ENCODE measurements around the gene TMA7.

Gene TMA7

DNA sequence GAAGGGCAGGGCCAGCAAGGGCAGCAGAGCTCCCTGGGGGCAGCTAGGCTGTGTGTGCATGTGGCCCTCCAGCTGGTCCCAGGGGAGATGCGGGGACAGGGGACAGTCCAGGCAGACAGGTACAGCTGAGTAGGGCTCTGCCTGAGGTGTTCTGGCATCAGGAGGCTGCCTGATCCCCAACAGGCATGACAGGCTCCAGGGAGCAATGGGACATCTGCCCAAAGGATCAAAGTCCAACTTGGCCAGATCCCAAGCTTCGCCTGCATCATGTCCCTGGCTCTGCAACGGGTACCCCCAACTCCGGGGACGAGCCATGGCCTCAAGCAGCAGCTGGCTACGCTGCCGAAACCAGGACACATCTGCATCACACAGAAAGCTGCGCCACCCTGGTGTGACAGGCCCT lies 28.3 kb downstream of the TMA7 start:
- H3K36me3 ChIP-seq (replicated peaks; ENCODE audit: insufficient read depth, low read length): no peaks in the 10 kb centered on the region
- H3K4me3 ChIP-seq (ENCODE audit: low read length): no peak overlapping the region
- H3F3A ChIP-seq (ENCODE audit: insufficient read depth, low read length): peaks cover 7% of the 10 kb centered on the region; the same call in 1 of the 2 replicates
- no peaks in the 10 kb centered on the region for H3K9me2 ChIP-seq (replicated peaks; ENCODE audit: insufficient read depth, low read length)
- H3K27ac ChIP-seq (ENCODE audit: low read length): peak overlapping the region; percentile 11; the same call in 1 of the 2 replicates
- no peaks in the 10 kb centered on the region for H4K20me1 ChIP-seq (ENCODE audit: insufficient read depth, low read length)
- no peak for DNase-seq
- TF ChIP-seq EZH2 (optimal IDR thresholded peaks at IDR 0.05; ENCODE audit: low read depth, low read length) (no peak), EZH2phosphoT487 (IDR thresholded peaks at IDR 0.05; ENCODE audit: low read length) (no peak)
- TF ChIP-seq, protein P1, sequence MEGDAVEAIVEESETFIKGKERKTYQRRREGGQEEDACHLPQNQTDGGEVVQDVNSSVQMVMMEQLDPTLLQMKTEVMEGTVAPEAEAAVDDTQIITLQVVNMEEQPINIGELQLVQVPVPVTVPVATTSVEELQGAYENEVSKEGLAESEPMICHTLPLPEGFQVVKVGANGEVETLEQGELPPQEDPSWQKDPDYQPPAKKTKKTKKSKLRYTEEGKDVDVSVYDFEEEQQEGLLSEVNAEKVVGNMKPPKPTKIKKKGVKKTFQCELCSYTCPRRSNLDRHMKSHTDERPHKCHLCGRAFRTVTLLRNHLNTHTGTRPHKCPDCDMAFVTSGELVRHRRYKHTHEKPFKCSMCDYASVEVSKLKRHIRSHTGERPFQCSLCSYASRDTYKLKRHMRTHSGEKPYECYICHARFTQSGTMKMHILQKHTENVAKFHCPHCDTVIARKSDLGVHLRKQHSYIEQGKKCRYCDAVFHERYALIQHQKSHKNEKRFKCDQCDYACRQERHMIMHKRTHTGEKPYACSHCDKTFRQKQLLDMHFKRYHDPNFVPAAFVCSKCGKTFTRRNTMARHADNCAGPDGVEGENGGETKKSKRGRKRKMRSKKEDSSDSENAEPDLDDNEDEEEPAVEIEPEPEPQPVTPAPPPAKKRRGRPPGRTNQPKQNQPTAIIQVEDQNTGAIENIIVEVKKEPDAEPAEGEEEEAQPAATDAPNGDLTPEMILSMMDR (IDR thresholded peaks at IDR 0.05; ENCODE audit: low read length): no peak
- H3K9ac ChIP-seq (ENCODE audit: low read length): no peak overlapping the region
- H3K4me2 ChIP-seq (ENCODE audit: low read depth, low read length): no peak overlapping the region; the same call in 1 of the 2 replicates
- H3K9me3 ChIP-seq (replicated peaks; ENCODE audit: insufficient read depth, low read length): no peaks in the 10 kb centered on the region
- H3K27me3 ChIP-seq (replicated peaks; ENCODE audit: insufficient read depth, low read length): no peaks in the 10 kb centered on the region
- peaks cover 23% of the 10 kb centered on the region for H3K4me1 ChIP-seq (ENCODE audit: low read length)
- peaks cover 63% of the 10 kb centered on the region for H3K79me2 ChIP-seq (ENCODE audit: low read length)
- no peak overlapping the region for H2AFZ ChIP-seq (ENCODE audit: low read length)

- H3K27ac ChIP-seq (ENCODE audit: low read length): no peak overlapping the region
Measured at GRCh38 chr3:48469046-48469915, 29.2 kb downstream of the TMA7 start.

DNA sequence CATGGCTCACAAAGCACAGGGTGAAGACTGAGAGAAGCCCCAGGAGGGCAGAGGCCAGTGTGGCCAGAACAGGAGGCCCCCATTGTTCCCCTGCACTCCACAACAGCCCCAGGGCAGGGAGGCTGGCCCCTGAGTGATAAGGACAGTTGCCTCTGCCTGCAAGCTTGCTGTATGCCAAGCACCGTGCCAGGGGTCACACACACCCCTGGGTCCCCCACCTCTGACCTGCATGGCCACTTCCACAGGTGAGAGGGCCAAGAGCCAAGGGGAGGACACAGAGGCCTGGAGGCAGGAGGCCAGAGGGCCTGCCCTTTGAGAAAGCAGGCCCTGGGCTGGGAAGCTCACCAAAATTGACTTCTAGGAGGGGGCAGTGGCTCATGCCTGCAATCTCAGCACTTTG lies 30.2 kb downstream of the TMA7 start:
- H3K27ac ChIP-seq (ENCODE audit: low read length): no peak overlapping the region
- H3K9me3 ChIP-seq (replicated peaks; ENCODE audit: insufficient read depth, low read length): no peaks in the 10 kb centered on the region
- peaks cover 63% of the 10 kb centered on the region for H3K79me2 ChIP-seq (ENCODE audit: low read length)
- H3K4me2 ChIP-seq (ENCODE audit: low read depth, low read length): no peak overlapping the region
- H3K4me3 ChIP-seq (ENCODE audit: low read length): no peak overlapping the region
- H4K20me1 ChIP-seq (ENCODE audit: insufficient read depth, low read length): no peaks in the 10 kb centered on the region
- no peaks in the 10 kb centered on the region for H3K36me3 ChIP-seq (replicated peaks; ENCODE audit: insufficient read depth, low read length)
- no peak overlapping the region for H3K9ac ChIP-seq (ENCODE audit: low read length)
- no peak for DNase-seq
- no peak for TF ChIP-seq EZH2 (optimal IDR thresholded peaks at IDR 0.05; ENCODE audit: low read depth, low read length)
- TF ChIP-seq EZH2phosphoT487 (IDR thresholded peaks at IDR 0.05; ENCODE audit: low read length): no peak
- TF ChIP-seq, protein P1 (IDR thresholded peaks at IDR 0.05; ENCODE audit: low read length): no peak
- peaks cover 7% of the 10 kb centered on the region; the same call in 1 of the 2 replicates for H3F3A ChIP-seq (ENCODE audit: insufficient read depth, low read length)
- H2AFZ ChIP-seq (ENCODE audit: low read length): no peak overlapping the region
- no peaks in the 10 kb centered on the region for H3K9me2 ChIP-seq (replicated peaks; ENCODE audit: insufficient read depth, low read length)
- peaks cover 27% of the 10 kb centered on the region for H3K4me1 ChIP-seq (ENCODE audit: low read length)
- no peaks in the 10 kb centered on the region for H3K27me3 ChIP-seq (replicated peaks; ENCODE audit: insufficient read depth, low read length)

More at GRCh38 chr3:48469046-48469915, 29.2 kb downstream of the TMA7 start:
- H3K9me3 ChIP-seq (replicated peaks; ENCODE audit: insufficient read depth, low read length): no peaks in the 10 kb centered on the region
- DNase-seq: no peak
- peaks cover 7% of the 10 kb centered on the region; the same call in 1 of the 2 replicates for H3F3A ChIP-seq (ENCODE audit: insufficient read depth, low read length)
- H3K9ac ChIP-seq (ENCODE audit: low read length): no peak overlapping the region
- no peaks in the 10 kb centered on the region for H3K36me3 ChIP-seq (replicated peaks; ENCODE audit: insufficient read depth, low read length)
- H3K4me2 ChIP-seq (ENCODE audit: low read depth, low read length): no peak overlapping the region
- TF ChIP-seq EZH2 (optimal IDR thresholded peaks at IDR 0.05; ENCODE audit: low read depth, low read length) (no peak), EZH2phosphoT487 (IDR thresholded peaks at IDR 0.05; ENCODE audit: low read length) (no peak)
- TF ChIP-seq, protein P1 (IDR thresholded peaks at IDR 0.05; ENCODE audit: low read length): no peak
- H4K20me1 ChIP-seq (ENCODE audit: insufficient read depth, low read length): no peaks in the 10 kb centered on the region
- no peak overlapping the region for H3K4me3 ChIP-seq (ENCODE audit: low read length)
- no peak overlapping the region for H2AFZ ChIP-seq (ENCODE audit: low read length)
- H3K4me1 ChIP-seq (ENCODE audit: low read length): peaks cover 28% of the 10 kb centered on the region
- no peaks in the 10 kb centered on the region for H3K27me3 ChIP-seq (replicated peaks; ENCODE audit: insufficient read depth, low read length)
- peaks cover 63% of the 10 kb centered on the region for H3K79me2 ChIP-seq (ENCODE audit: low read length)
- H3K9me2 ChIP-seq (replicated peaks; ENCODE audit: insufficient read depth, low read length): no peaks in the 10 kb centered on the region
